ENCODE results near the gene IRF2.

Gene IRF2

DNA sequence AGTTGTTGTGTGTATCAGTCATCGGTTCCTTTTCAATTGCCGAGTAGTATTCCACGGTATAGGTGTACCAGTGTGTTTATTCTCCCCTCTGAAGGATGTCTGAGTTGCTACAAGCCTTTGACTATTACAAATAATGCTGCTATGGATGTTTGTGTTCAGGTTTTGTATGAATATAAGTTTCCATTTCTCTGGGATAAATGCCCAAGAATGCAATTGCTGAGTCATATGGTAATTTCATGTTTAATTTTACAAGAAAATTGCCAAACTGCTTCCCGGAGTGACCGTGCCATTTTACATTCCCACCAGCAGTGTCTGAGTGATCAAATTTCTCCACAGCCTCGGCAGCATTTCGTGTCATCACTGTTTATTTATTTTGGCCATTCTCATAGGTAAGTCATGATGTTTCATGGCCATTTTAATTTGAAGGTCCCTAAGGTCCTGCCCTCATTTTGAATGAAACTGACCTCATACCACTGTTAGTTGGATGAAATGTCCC is 73.9 kb downstream of the IRF2 start:
- H3K9ac ChIP-seq (ENCODE audit: insufficient read length): no peak overlapping the region
- no peaks in the 10 kb centered on the region for H3K9me3 ChIP-seq (ENCODE audit: low read depth, low read length)
- H3K4me3 ChIP-seq: no peak overlapping the region
- H3K27ac ChIP-seq: no peak overlapping the region
- no peak for DNase-seq (ENCODE audit: low read depth, low spot score)
- H3K36me3 ChIP-seq (ENCODE audit: insufficient read depth, low read length): no peaks in the 10 kb centered on the region
- TF ChIP-seq POLR2AphosphoS5 (IDR thresholded peaks at IDR 0.05; ENCODE audit: borderline replicate concordance, low read depth, low read length) (no peak), FOXP2 (optimal IDR thresholded peaks at IDR 0.05; ENCODE audit: control extremely low read depth, extremely low read length, insufficient read depth) (no peak), EZH2 (IDR thresholded peaks at IDR 0.05) (no peak)

DNA sequence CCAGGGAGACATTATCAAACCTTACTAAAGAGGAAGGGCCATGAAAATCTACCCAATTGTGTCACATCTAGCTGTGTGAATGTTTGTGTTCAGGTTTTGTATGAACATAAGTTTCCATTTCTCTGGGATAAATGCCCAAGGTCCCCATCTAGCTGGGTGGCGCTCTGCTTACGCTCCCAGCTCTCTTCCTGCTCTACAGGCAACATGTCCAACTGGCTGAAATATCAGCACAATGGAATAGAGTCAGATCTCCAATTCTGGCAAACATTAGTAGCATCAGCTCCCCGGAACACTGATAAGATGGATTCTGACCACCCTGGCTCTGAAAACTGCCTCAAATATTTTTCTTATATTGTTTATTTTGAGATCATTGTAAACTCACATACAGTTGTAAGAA is 74.8 kb downstream of the IRF2 start:
- Histone ChIP-seq H3K36me3 (ENCODE audit: insufficient read depth, low read length) (no peaks in the 10 kb centered on the region), H3K4me3 (no peak overlapping the region), H3K9ac (ENCODE audit: insufficient read length) (no peak overlapping the region), H3K27ac (no peak overlapping the region), H3K9me3 (ENCODE audit: low read depth, low read length) (no peaks in the 10 kb centered on the region)
- no peak for TF ChIP-seq POLR2AphosphoS5 (IDR thresholded peaks at IDR 0.05; ENCODE audit: borderline replicate concordance, low read depth, low read length)
- no peak for TF ChIP-seq EZH2 (IDR thresholded peaks at IDR 0.05)
- TF ChIP-seq FOXP2 (optimal IDR thresholded peaks at IDR 0.05; ENCODE audit: control extremely low read depth, extremely low read length, insufficient read depth): no peak
- no peak for DNase-seq (ENCODE audit: low read depth, low spot score)

DNA sequence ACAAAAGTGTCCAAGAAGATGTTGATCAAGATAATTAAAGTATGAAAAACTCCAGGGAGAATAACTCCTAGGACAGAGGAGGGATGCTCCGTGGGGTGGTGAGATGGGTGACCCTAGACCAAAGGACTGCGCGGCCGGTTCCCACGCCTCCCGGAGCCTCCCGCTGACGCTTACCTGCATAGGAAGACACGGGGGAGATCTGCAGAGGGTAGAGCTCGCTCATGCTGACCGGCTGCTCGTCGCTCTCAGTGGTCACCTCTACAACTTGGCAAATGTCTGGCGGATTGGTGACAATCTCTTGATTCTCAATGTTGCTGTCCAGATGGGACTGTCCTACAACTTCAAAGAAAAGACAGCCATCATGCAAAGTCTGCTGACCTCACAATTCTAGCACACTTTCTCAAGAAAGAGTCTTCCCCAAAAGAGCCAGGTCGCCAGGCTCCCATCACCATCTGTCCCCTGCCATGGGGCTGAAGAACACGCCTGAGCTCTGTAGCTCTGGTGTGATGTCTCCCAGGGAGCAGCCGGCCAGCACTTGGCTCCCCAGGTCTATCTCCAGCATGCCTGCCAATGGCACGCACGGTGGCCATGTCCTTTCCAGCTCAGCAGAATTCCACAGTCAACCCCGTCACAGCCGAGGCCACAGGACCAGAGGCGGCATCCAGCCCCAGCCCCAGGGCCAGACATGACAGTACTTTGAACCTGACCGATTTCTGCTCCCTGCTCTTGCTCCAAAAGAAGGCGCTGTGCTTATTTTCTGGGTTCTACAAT is 75.4 kb downstream of the IRF2 start:
- no peak overlapping the region for H3K4me3 ChIP-seq
- no peak overlapping the region for H3K27ac ChIP-seq
- no peak overlapping the region for H3K9ac ChIP-seq (ENCODE audit: insufficient read length)
- no peak for TF ChIP-seq POLR2AphosphoS5 (IDR thresholded peaks at IDR 0.05; ENCODE audit: borderline replicate concordance, low read depth, low read length)
- TF ChIP-seq EZH2 (IDR thresholded peaks at IDR 0.05): no peak
- TF ChIP-seq FOXP2 (optimal IDR thresholded peaks at IDR 0.05; ENCODE audit: control extremely low read depth, extremely low read length, insufficient read depth): no peak
- no peak for DNase-seq (ENCODE audit: low read depth, low spot score)
- no peaks in the 10 kb centered on the region for H3K9me3 ChIP-seq (ENCODE audit: low read depth, low read length)
- no peaks in the 10 kb centered on the region for H3K36me3 ChIP-seq (ENCODE audit: insufficient read depth, low read length)

DNA sequence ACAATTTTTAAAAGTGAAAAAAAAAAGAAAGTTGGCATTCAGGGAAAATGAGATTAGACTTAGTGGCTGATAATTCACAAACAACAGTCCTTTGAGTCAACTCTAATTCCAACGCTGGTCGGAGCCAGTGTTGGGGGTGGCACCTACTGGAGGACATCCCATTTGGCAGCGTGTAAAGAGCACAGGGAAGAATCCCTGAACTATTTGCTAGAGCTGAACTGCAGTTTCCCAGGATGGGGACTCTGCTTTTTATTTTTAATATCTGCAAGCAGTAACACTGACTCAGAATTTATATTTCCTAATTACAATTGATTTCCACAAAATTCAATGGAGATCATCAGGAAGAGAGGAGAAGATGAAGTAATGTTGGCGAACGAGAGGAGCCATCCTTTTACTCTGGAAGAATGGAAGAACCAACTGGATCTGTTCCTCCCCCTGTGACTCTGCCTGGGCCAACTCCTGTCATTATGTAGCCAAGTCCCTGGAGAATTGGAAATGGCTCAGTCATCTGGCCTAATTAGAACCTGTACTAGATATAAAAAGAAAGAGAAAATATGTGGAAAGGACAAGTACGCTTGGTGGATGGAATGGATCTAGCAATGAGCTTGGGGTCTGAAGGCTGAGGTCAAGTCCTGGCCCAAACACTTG is 76.7 kb downstream of the IRF2 start:
- DNase-seq (ENCODE audit: low read depth, low spot score): no peak
- TF ChIP-seq FOXP2 (optimal IDR thresholded peaks at IDR 0.05; ENCODE audit: control extremely low read depth, extremely low read length, insufficient read depth) (no peak), POLR2AphosphoS5 (IDR thresholded peaks at IDR 0.05; ENCODE audit: borderline replicate concordance, low read depth, low read length) (no peak), EZH2 (IDR thresholded peaks at IDR 0.05) (no peak)
- no peak overlapping the region for H3K27ac ChIP-seq
- H3K4me3 ChIP-seq: no peak overlapping the region
- H3K36me3 ChIP-seq (ENCODE audit: insufficient read depth, low read length): no peaks in the 10 kb centered on the region
- no peak overlapping the region for H3K9ac ChIP-seq (ENCODE audit: insufficient read length)
- no peaks in the 10 kb centered on the region for H3K9me3 ChIP-seq (ENCODE audit: low read depth, low read length)

DNA sequence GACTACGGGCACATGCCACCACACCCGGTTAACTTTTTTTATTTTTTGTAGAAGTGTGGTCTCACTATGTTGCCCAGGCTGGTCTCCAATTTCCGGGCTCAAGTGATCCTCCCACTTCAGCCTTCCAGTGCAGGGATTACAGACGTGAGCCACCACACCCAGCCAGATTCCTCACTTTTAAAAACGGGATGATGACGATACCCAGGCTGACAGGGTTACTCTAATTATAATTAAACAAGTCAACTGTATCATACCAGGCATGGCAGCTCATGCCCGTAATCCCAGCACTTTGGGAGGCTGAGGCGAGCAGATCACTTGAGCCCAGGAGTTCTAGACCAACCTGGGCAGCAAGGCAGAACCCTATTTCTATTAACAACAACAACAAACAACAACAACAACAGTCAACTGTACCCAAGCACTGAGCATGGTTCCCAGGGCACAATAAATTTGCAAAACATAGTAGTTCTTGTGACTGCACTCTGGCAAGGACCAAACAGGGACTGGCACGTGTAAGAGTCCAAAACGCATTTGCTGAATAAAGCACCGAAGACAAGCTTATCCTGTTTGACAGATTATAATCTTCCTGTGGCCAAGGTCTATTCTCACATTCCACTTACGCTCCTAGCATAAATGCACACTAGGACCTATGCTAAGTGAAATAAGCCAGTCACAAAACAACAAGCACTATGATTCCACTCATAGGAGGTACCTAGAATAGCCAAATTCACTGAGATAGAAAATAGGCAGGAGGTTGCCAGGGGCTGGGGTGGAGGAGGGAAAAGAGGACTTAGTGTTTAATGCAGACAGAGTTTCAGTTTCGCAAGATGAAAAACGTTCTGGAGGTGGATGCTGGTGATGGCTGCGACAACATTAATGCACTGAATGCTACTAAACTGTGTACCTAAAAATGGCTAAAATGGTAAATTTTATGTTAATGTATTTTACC is 77.5 kb downstream of the IRF2 start:
- Histone ChIP-seq H3K27ac (no peak overlapping the region), H3K9ac (ENCODE audit: insufficient read length) (no peak overlapping the region), H3K9me3 (ENCODE audit: low read depth, low read length) (no peaks in the 10 kb centered on the region), H3K36me3 (ENCODE audit: insufficient read depth, low read length) (no peaks in the 10 kb centered on the region), H3K4me3 (no peak overlapping the region)
- TF ChIP-seq EZH2 (IDR thresholded peaks at IDR 0.05): no peak
- TF ChIP-seq POLR2AphosphoS5 (IDR thresholded peaks at IDR 0.05; ENCODE audit: borderline replicate concordance, low read depth, low read length): no peak
- no peak for TF ChIP-seq FOXP2 (optimal IDR thresholded peaks at IDR 0.05; ENCODE audit: control extremely low read depth, extremely low read length, insufficient read depth)
- DNase-seq (ENCODE audit: low read depth, low spot score): no peak

DNA sequence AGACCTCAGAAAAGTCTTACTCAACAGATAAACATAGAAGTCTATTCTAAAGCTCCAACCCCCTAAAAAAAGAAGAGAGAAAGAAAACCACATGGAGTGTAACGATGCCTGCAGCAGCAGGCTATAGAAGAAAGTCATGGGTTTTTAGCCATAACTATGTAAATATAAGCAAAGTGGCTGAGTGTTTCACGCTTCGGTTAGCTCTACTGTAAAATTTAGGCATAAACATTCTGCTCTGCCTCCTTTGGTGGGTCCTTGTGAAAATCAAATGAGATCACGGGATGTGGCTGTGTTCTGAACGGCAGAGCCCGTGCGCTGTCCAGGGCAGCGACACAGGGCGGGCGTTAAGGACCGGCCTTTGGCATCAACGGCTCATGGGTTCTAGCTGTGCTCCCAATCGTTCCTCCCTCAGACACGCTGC is 78.4 kb downstream of the IRF2 start:
- no peak for TF ChIP-seq POLR2AphosphoS5 (IDR thresholded peaks at IDR 0.05; ENCODE audit: borderline replicate concordance, low read depth, low read length)
- no peak for TF ChIP-seq EZH2 (IDR thresholded peaks at IDR 0.05)
- no peak for TF ChIP-seq FOXP2 (optimal IDR thresholded peaks at IDR 0.05; ENCODE audit: control extremely low read depth, extremely low read length, insufficient read depth)
- Histone ChIP-seq H3K27ac (no peak overlapping the region), H3K9ac (ENCODE audit: insufficient read length) (no peak overlapping the region), H3K4me3 (no peak overlapping the region), H3K36me3 (ENCODE audit: insufficient read depth, low read length) (no peaks in the 10 kb centered on the region), H3K9me3 (ENCODE audit: low read depth, low read length) (no peaks in the 10 kb centered on the region)
- DNase-seq (ENCODE audit: low read depth, low spot score): no peak

DNA sequence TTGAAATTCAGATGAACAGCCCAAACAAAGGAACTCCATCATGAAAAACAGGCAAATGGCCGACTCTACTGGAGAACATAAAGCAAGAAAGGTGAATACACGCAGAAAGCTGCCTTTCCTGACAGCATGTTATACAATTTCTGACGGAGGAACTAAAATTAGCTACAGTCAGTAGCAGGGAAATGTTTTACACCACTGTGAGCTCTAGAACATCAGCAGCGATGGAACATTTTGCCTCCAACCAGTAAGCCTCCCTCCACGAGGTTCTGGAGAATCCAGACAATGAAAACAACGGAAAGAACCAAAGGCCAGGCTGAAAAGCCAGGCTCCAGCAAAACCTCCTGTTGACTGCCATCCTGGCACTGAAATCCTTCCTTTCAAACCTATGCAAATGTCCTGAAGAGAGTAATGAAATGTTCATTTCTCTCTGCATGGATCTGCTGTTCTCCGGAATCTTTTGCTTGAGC is 78.9 kb downstream of the IRF2 start:
- no peak for TF ChIP-seq FOXP2 (optimal IDR thresholded peaks at IDR 0.05; ENCODE audit: control extremely low read depth, extremely low read length, insufficient read depth)
- TF ChIP-seq POLR2AphosphoS5 (IDR thresholded peaks at IDR 0.05; ENCODE audit: borderline replicate concordance, low read depth, low read length): no peak
- no peak for TF ChIP-seq EZH2 (IDR thresholded peaks at IDR 0.05)
- Histone ChIP-seq H3K9me3 (ENCODE audit: low read depth, low read length) (no peaks in the 10 kb centered on the region), H3K9ac (ENCODE audit: insufficient read length) (no peak overlapping the region), H3K4me3 (no peak overlapping the region), H3K36me3 (ENCODE audit: insufficient read depth, low read length) (no peaks in the 10 kb centered on the region), H3K27ac (no peak overlapping the region)
- DNase-seq (ENCODE audit: low read depth, low spot score): no peak

All from SK-N-MC (cell line).